ENCODE results near the gene RAP1A.

RAP1A gene

DNA sequence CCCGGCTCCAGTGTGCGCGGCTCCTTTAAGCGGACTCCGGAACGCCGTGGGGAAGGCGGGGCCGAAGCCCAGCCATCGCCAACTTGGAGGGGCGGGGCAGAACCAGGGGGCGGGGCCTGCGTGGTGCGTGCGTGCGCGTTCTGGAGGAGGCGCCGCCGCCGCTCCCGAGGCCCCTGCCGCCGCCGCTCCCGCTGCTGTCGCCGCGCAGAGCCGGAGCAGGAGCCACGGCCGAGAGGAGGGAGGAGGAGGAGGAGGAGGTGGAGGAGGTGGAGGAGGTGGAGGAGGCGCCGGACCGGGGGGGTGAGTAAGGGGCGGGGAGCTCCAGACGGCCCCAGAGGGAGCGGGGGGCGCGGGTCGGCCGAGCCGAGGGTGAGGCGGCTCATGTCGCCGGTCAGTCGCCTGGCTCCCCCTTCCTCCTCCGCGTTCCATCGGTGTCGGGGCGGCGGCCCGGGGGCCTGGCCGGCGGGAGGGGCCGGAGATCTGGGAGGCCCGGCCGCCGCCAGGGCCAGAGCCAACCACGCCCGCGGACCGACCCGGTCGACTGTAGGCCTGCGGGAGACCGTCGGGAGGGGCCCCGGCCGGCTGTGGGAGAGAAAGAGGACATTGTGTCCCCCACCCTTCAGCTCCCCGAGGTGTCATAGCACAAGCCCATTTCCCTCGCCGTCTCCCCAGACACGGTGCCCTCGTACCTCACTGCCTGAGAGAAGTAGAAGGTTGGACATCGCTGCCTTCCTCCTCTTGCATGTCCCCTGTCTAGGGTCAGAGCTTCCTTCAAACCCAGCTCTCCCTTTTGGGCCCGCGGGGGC, at the start of gene RAP1A:
Gene RAP1A, plus strand, starts transcription at position 155 of the 806 bp plus-strand sequence. CDS start 71,572 bp downstream, outside the sequence.
- peak; percentile 97 for DNase-seq (ENCODE audit: low spot score)

DNA sequence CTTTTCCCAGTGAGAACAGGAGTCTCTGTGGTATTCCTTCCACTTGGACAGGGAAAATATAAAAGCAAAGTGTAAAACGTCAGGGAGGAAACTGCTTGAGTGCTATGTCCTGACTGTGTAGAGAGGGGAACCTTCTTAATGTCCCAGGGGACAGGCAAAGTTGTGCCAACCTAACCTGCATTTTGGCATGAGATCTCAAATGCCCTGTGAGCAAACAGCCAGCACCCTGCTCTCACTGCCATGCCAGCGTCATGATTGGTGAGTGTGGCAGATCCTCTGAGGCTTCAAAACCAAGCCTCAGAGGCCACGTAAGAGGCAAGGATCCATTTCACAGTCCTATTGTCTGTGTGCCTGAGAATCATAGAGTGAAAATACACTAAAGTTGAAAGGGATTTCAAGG, 49.7 kb upstream of the RAP1A start:
- DNase-seq (ENCODE audit: low spot score): no peak

DNA sequence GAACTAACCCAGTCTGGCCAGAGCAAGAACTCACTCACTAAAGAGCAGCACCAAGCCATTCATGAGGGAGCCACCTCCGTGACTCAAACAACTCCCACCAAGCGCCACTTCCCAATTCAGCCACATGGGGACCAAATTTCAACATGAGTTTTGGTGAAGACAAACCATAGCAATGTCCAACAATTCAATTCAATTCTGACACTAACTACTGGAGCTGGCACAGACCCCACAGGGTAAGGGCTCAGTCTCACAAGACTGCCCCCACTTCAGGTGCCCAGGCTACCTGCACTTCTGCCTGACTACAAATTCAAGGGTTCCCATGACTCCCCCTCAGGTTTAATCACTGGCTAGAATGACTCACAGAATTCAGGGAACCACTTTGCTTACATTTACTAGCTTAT, 48.8 kb upstream of the RAP1A start:
- DNase-seq (ENCODE audit: low spot score): no peak

DNA sequence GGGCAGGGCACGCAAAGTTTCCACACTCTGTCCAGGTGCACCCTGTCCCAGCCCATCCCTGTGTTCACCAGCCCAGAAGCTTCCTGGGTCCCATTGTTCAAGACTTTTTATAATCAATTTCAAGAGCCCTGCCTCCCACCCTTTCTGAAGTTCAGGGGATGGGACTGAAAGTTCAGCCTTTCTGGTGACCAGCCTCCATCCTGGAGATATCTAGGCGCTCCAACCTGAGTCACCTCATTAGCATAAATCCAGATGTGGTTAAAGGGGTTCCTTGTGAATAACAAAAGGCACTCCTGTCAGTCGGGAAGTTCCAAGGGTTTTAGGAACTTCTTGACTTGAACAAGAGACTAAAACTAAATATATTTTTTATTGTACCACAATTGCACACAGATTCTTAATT, 48.4 kb upstream of the RAP1A start:
- no peak for DNase-seq (ENCODE audit: low spot score)

DNA sequence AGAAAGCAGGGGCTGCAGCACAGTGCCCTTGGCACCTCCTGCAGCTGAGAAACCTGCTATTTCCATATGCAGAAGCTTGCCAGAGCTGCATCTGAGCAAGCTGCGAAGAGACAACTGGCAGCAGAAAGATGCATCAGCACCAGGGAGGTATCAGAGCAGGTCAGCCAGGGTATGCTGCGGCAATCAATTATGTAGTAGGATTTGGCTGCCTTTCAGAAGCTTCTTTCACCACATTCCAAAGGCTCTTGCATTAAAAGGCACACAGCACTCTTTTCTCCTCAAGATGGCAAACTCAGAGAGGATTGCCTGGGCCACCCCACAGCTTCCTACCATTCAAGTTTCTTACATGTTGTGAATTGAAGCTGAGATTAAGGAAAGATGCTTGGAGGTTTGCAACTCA, 47.6 kb upstream of the RAP1A start:
- no peak for DNase-seq (ENCODE audit: low spot score)

DNA sequence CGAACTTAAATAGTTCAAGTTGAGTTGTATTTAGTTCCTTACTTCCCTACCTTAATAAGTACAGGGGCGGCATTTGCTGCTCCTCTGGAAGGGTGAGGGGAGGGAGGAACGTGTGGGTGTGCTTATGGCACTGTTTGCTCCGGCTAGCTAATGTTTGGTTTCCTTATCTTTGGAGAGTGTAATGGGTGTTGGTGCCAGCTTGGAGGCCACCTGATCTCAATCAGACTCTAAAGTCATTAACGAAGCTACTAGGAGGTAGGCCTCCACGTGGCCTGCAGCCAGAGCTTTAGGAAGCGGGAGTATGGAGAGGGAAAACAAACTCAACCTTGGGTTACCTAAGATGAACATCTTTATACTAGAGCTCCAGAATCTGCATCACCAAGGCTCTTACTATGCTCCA, 43.0 kb upstream of the RAP1A start:
- no peak for DNase-seq (ENCODE audit: low spot score)

DNA sequence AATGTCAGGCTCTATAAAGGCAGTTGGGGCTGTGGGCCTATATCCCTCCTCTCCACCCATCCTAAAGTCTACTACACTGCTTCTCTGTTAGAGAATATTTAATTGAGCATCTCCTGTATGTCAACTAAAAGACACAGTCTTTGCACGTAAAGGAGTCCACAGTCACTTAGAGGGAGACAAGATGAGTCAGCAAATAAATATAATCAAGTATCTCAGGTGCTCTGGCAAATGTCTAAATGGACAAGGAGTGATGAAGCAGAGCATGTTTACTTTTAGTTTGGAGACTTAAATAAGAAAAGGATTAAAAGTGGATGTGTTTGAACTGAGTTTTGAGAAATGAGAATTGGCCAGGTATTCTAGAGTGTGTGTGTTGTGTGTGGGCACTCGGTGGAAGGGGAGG, 41.8 kb upstream of the RAP1A start:
- DNase-seq (ENCODE audit: low spot score): no peak

DNA sequence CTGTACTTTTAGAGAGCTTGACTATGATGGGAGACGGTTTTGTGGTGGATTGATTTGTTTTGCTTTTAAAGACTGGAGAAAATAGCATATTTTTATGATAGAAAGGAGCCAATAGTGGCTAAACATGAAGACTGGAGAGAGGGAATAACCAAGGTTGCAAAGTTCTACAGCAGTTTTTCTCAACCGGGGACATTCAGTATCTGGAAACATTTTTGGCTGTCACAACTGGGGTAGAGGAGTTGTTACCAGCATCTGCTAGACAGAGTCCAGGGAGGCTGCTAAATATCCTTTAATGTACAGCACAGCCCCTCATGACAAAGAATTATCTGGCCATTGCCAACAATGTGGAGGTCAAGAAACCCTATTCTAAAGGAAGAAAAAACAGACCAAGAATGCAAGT, 38.4 kb upstream of the RAP1A start:
- DNase-seq (ENCODE audit: low spot score): no peak

DNA sequence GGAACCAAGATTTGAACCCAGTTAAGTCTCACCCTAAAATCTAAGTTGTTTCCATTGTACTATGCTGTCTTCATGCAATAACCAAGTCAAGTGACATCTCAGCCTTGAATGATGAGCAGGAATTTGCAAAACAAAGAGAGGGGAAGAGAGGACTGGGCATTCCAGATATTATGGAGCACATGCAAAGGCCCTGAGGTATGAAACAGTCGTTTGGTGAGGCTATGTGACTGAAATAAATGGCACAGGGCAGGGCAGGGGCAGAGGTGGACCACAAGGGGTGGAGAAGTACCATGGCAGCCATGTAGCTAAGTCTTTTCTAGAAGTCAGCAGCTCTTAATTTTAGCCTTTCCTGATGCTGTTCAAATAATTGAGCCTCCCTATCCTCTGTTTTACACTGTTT, 37.6 kb upstream of the RAP1A start:
- DNase-seq (ENCODE audit: low spot score): no peak

DNA sequence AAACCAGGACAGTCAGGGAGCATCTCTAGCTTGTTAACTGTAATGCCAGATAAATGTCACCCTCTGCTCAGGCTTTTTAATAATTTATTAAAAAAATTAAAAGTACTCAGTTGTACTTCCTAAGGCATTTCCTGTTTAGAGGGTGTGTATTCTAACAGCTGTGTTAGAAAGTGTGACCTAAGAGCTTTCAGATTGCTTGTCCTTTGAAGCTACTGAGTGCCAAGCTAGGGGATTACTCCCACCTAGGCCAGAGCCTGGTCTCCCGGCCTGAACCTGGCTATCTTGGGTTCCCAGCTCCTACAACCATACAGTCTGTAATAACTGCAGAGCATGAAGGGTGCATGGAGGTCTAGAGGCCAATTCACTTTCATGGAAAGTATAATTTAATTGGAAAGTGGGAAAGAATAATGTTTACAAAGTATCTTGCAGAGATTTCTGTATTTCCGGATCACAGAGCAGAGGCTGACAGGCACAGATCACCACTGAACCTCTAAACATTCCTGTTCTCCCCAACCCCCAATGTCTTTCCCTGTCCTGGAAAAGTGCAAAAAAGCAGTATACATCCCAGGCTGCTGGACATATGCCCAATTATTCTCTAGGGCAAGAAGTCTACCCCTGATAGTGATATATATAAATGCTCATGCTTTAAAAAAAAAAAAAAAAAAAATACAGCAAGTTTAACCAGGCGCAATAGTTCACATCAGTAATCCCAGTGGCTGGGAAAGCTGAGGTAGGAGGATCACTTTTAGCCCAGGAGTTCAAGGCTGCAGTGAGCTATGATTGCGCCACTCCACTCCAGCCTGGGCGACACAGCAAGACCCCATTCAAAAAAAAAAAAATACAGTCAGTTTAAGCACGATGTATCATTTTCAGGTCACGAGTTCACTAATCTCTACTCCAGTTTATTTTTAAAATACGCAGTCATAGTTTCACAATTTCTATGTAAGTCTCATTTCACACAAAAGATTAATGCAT, 36.7 kb upstream of the RAP1A start:
- no peak for DNase-seq (ENCODE audit: low spot score)

DNA sequence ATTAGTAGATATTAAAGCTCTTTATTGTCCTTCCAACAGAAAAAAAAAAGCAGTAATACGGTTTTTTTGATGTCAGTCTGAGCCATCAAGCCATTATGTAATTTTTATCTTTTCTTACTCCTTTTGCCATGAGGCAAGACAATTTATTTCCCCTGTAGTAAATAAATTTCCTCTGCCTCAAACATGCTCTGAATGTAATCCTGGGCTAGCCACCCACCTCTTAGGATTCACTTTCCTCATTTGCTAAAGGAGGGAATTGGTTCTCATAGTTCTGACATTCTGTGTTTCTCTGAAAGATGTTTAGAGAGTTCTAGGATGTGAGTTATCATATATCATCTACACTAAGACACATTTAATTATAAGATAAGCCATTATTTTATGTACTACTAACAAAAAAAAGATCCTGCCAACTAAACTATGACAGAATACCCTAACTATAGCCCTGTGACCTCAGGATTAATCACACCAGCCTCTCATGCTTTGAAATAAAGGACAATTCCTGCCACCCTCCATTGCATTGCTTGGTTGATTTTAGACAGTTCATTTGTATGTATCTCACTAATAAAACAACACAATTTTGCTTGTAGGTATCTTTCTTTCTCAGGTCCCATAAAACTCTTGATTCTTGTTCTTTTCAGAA, 34.0 kb upstream of the RAP1A start:
- DNase-seq (ENCODE audit: low spot score): no peak

DNA sequence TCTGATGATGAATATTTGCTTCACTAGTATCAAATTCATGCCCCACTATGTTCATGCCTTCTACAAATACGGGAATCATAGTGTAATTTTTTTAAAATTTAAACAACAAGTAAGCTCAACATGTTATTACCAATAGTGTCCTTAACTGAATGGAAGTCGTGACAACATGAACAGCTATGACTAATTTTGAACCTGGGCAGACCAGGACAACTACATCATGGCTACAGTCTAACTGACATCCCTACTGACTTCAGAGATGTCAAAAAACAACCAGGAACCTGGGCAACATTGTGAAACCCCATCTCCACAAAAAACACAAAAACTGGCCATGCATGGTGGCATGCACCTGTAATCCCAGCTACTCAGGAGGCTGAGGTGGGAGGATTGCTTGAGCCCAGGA, 33.5 kb upstream of the RAP1A start:
- DNase-seq (ENCODE audit: low spot score): no peak

DNA sequence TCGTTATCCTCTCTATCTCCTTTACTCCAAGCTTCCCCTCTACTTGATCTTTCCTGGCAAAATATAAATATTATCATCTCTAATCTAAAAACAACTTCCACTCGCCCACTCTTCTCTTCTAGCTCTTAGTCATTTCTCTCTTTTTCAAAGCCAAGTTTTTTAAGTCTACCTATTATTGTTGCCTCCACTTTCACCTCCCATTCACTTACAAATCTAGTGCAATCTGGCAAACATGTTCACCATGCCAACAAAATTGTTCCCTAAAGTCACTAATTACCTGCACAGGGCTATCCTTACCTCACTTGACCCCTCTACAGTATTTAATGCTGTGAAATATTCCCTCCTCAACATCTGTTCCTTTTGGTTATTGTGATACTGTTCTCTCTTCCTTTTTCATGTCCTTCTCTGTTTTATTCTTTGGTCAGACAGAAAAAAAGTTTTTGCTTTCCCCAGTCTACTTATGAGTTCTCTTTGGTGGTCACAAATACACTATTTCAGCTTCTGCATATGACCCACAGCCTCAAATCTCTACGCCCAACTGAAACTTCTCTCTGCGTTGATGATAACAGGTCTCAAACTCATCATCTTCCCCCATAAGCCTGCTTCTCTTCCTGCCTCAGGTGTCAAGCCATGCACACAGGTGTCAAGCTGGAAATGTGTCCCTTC, 31.9 kb upstream of the RAP1A start:
- no peak for DNase-seq (ENCODE audit: low spot score)

DNA sequence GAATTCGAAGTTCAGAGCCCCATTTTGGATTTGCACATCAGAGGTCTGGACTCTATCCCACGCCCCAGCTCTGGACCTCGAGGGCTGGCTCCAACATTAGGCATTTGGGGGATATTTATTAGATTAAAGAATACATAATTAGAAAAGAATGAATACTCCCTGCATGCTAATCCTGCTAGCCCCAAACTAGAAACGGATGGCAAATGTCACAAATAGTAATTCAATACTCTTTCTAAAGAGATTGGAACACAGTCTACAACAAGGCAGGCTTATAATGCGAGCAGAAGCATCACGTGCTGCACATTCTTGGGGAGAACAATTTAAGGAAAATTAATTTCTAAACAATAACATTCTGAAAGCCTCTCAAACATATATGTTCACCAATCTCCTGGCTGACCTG, 27.7 kb upstream of the RAP1A start:
- DNase-seq (ENCODE audit: low spot score): no peak

DNA sequence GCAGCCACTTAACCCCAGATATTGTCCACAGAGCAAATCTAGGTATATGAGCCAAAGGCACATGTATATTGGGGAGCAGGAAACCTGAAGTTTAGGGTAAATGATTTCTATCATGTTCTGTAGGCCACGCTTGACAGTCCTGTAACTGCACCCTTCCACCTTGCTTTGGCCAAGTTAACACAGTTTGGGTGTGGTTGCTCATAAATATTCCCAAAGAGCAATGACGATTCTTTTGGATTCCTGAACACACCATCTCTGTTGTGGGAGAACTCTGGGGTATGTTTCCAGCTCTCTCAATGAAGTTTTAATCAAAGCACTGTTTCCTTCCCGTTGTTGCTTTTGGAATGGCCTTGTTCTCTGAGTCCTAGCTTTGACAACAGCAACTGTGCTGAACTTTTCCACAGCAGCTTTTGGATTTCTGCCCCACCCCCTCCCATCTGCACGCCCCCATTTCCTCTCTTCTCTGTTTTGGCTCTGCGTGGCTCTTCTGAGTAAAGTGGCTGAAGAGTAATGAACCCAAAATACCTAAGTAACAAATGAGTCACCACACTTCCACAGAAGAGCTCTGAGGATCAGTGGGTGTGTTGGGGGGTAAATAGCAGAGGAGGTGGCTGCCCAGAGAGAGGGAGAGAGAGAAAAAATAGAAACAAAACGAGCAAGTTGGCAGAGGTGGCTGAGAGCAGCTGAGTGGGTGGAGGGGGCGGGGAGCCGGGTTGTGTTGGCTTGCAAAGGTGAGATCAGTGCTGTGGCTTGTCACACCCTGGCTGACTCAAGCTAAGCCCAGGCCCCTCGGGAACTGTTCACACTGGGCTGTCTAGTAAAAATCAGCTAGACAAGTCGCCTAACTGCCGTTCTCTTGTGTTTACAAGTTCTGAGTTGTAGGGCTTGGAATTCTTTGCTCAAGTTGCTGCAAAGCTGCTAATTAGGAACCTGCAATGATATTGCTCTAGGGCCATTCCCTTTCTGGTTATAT, 26.9 kb upstream of the RAP1A start:
- DNase-seq (ENCODE audit: low spot score): peak; percentile 34

DNA sequence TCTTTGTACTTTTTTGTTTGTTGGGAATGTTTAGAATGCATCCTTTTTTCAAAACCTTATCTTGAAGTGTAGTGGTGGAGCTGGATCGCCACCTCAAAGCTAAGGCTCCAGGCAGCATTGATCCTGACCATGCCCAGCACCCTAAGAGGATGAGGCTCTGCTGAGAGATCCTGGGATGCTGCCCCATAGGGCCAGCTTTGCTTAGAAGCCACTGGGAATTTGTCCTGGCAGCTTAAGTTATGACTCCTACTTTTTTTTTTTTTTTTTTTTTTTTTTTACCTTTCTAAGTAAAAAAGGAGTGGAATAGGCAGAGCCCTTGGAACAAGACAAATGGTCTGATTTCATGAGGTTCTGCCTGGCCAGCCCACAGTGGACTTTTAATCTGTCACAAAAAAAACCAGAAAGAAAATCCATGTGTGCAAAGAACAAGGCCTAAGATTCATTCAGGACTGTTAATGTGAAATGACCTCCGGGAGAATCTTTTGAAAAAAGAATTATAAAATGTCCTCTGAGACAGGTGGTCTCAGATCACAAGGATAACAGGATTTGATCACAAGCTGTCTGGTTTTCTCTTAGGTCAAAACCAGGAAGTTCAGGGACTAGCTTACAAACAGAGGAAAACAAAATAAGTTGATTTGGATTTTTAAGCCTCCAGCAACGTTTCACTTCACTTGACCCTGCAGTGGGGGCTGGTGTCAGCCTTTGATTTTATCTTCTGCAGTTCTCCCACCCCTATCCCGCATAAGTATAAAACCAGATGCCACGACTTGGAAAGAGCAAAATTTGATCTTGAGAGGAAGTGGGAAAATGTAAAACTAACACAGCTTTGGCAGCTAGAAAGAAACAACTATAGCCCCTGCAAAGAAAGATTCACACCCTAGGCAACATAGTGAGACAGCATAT, 25.9 kb upstream of the RAP1A start:
- no peak for DNase-seq (ENCODE audit: low spot score)

DNA sequence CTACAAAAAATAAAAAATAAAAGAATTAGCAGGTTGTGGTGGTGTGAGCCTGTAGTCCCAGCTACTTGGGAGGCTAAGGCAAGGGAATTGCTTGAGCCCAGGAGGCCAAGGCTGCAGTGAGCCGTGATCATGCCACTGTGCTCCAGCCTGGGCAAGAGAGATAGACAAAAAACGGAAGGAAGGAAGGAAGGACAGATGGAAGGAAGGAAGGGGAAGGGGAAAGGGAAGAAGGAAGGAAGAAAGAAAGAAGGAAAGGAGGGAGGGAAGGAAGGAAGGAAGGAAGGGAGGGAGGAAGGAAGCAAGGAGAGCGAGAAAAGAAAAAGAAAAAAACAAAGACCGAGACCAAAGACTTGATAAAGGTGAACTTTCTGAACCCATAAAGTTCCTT, 25.3 kb upstream of the RAP1A start:
- DNase-seq (ENCODE audit: low spot score): no peak

DNA sequence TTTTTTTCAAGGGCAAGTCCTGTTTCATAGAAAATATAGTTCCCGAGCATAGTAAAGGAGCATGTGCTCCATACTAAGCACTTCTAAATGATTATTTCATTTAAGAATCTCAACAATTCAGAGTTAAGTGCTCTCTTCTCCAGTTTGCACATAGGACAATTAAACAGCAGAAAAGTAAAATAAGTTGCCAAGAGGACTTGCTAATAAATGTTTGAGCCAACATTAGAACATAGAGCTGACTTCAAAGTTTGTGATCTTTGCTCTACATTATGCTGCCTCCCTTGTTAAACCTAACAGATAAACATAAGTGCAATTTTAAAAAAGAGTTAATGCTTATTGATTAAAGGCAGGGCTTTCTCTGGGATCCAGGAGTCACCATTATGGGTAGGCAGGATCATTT, 23.8 kb upstream of the RAP1A start:
- DNase-seq (ENCODE audit: low spot score): no peak

DNA sequence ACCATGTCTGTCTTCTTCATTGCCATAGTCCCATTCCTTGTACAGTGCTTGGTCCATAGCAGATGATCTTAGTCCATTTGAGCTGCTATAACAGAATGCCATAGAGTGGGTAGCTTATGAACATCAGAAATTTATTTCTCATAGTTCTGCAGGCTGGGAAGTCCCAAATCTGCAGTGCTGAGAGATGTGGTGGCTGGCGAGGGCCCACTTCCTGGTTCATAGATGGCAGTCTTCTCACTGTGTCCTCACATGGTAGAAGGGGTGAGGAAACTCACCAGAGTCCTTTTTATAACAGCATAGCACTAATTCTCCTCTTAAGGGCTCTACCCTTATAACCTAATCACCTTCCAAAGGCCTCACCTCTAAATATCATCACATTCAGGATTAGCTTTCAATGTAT, 23.1 kb upstream of the RAP1A start:
- DNase-seq (ENCODE audit: low spot score): no peak

DNA sequence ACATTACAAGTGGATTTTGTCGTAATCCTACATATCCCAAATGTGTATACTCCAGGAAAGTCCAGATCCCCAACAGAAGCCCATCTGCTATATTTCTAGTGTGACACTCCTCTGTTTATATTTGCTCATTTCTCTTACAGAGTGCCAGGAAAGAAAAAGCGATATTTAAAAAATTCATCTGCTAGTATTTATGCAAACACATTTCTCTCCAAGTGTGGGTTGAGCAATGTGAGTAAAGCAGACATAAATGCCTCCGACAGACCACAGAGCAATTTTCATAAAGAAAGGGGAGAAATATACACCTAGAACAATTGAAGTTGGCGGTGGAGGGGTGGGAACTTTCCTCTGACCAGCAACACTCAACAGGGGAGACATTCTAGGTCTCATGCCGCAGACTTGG, 22.2 kb upstream of the RAP1A start:
- no peak for DNase-seq (ENCODE audit: low spot score)

All from Ammon's horn (tissue), 1 donor.